Trophoblast cell (in vitro differentiated cells and primary cell): Measurements from ENCODE around the gene ZNF280D.

Experiments used
- DNase-seq, 2 donors: peaks; one replicate each; pipeline ENCODE4 v3.0.0-alpha.2; 2016
- H2AFZ ChIP-seq: 2 replicates; pipeline ENCODE4 v1.6.1; 2013; ENCODE audit warnings: low read length, moderate library complexity, mild to moderate bottlenecking; ENCODE audit not compliant: insufficient read depth, poor library complexity
- H2AK5ac ChIP-seq: 2 replicates; pipeline ENCODE4 v1.6.1; 2013; ENCODE audit warnings: mild to moderate bottlenecking, low read length
- H2BK120ac ChIP-seq: 2 replicates; pipeline ENCODE4 v1.6.1; 2013; ENCODE audit warnings: low read length, mild to moderate bottlenecking, moderate library complexity; ENCODE audit not compliant: insufficient read depth, poor library complexity
- H2BK12ac ChIP-seq: 2 replicates; pipeline ENCODE4 v1.6.1; 2013; ENCODE audit warnings: mild to moderate bottlenecking, low read length, moderate library complexity
- H2BK5ac ChIP-seq: 2 replicates; pipeline ENCODE4 v1.6.1; 2013; ENCODE audit warnings: low read length, low read depth, moderate library complexity, mild to moderate bottlenecking; ENCODE audit not compliant: poor library complexity
- H3K14ac ChIP-seq: 2 replicates; pipeline ENCODE4 v1.6.1; 2013; ENCODE audit warnings: mild to moderate bottlenecking, low read length
- H3K18ac ChIP-seq: 2 replicates; pipeline ENCODE4 v1.6.1; 2013; ENCODE audit warnings: mild to moderate bottlenecking, low read length
- H3K23ac ChIP-seq: 2 replicates; pipeline ENCODE4 v1.6.1; 2013; ENCODE audit warnings: low read length
- H3K27ac ChIP-seq: 2 replicates; pipeline ENCODE4 v1.5.1; 2013; ENCODE audit warnings: low read depth, mild to moderate bottlenecking, inconsistent platforms, low read length, moderate library complexity
- H3K27me3 ChIP-seq: 2 replicates; pipeline ENCODE4 v1.6.1; 2013; ENCODE audit warnings: inconsistent platforms, mild to moderate bottlenecking, low read length, moderate library complexity; ENCODE audit not compliant: insufficient read depth
- H3K36me3 ChIP-seq, 2 experiments: 1 replicate in 1 of 2; 2 replicates in 1 of 2; pipeline ENCODE4 v1.6.1; 2013; ENCODE audit warnings: low read length in 2 of 2, mild to moderate bottlenecking in 2 of 2, moderate library complexity in 1 of 2; ENCODE audit not compliant: insufficient read depth in 2 of 2, control insufficient read depth in 1 of 2
- H3K4ac ChIP-seq: 2 replicates; pipeline ENCODE4 v1.6.1; 2013; ENCODE audit warnings: low read depth, mild to moderate bottlenecking, low read length, moderate library complexity
- H3K4me1 ChIP-seq, 2 experiments: 1 replicate in 1 of 2; 2 replicates in 1 of 2; pipeline ENCODE4 v1.6.1; 2013; ENCODE audit warnings: low read length in 2 of 2, mild to moderate bottlenecking in 2 of 2, moderate library complexity in 1 of 2; ENCODE audit not compliant: insufficient read depth in 2 of 2, control insufficient read depth in 1 of 2
- H3K4me2 ChIP-seq: 2 replicates; pipeline ENCODE4 v1.6.1; 2013; ENCODE audit warnings: inconsistent platforms, mild to moderate bottlenecking, low read length, moderate library complexity
- H3K4me3 ChIP-seq: 2 replicates; pipeline ENCODE4 v1.5.1; 2013; ENCODE audit warnings: mild to moderate bottlenecking, low read depth, low read length, inconsistent platforms
- H3K79me1 ChIP-seq: one replicate; pipeline ENCODE4 v1.6.1; 2013; ENCODE audit warnings: low read length
- H3K79me2 ChIP-seq: 2 replicates; pipeline ENCODE4 v1.6.1; 2013; ENCODE audit warnings: low read length, mild to moderate bottlenecking; ENCODE audit not compliant: control insufficient read depth, insufficient read depth, poor library complexity
- H3K9ac ChIP-seq: 2 replicates; pipeline ENCODE4 v1.6.1; 2013; ENCODE audit warnings: mild to moderate bottlenecking, low read length
- H3K9me3 ChIP-seq: 2 replicates; pipeline ENCODE4 v1.6.1; 2013; ENCODE audit warnings: low read depth, mild to moderate bottlenecking, control low read depth, inconsistent platforms, low read length; ENCODE audit not compliant: insufficient read depth
- H4K12ac ChIP-seq: 2 replicates; pipeline ENCODE4 v1.6.1; 2013; ENCODE audit warnings: low read depth, mild to moderate bottlenecking, low read length, moderate library complexity
- H4K8ac ChIP-seq: 2 replicates; pipeline ENCODE4 v1.6.1; 2013; ENCODE audit warnings: low read depth, mild to moderate bottlenecking, low read length, moderate library complexity
- H4K91ac ChIP-seq: one replicate; pipeline ENCODE4 v1.6.1; 2013; ENCODE audit warnings: low read depth, mild to moderate bottlenecking, low read length, moderate library complexity
- WGBS: extraction: QIAGEN DNeasy Blood & Tissue Kit; methylation state at CpG from one replicate; pipeline ENCODE4 v1.1.7; 2013; ENCODE audit warnings: missing lambda C conversion rate; ENCODE audit not compliant: insufficient read length, insufficient coverage; ENCODE audit errors: extremely low coverage; 5-methylcytosine and 5-hydroxymethylcytosine counted together

Gene ZNF280D

GRCh38 chr15:56731548-56731947 lies 1.8 kb downstream of the ZNF280D start:
- Histone ChIP-seq H3K9me3 (peaks cover 1% of the 10 kb centered on the region), H3K36me3 (no peaks in the 10 kb centered on the region), H2AFZ (no peak overlapping the region), H3K79me1 (peaks cover 11% of the 10 kb centered on the region), H3K23ac (no peak overlapping the region), H3K14ac (no peak overlapping the region), H3K18ac (no peak overlapping the region), H2BK120ac (no peak overlapping the region), H2AK5ac (no peak overlapping the region), H3K9ac (no peak overlapping the region), H4K91ac (no peak overlapping the region), H2BK12ac (no peak overlapping the region), H3K4ac (no peak overlapping the region), H4K12ac (no peak overlapping the region), H3K4me1 (peaks cover 8 to 13% of the 10 kb centered on the region in 2 experiments), H2BK5ac (no peak overlapping the region), H3K27ac (no peak overlapping the region), H3K4me2 (no peak overlapping the region), H3K4me3 (no peak overlapping the region), H4K8ac (no peak overlapping the region), H3K79me2 (peaks cover 8% of the 10 kb centered on the region), H3K27me3 (no peaks in the 10 kb centered on the region)
- WGBS: no CpG with 5 or more reads among the region's 8 CpGs
- no peak for DNase-seq

GRCh38 chr15:56729561-56729960 lies 3.7 kb downstream of the ZNF280D start:
- Histone ChIP-seq H3K4me1 (peaks cover 8 to 13% of the 10 kb centered on the region in 2 experiments), H3K23ac (no peak overlapping the region), H3K9me3 (peaks cover 1% of the 10 kb centered on the region), H2BK120ac (no peak overlapping the region), H4K91ac (no peak overlapping the region), H3K4me2 (no peak overlapping the region), H2BK12ac (no peak overlapping the region), H3K36me3 (no peaks in the 10 kb centered on the region), H3K9ac (no peak overlapping the region), H3K27me3 (no peaks in the 10 kb centered on the region), H2AFZ (no peak overlapping the region), H3K79me2 (peaks cover 8% of the 10 kb centered on the region), H3K4me3 (no peak overlapping the region), H3K79me1 (peaks cover 11% of the 10 kb centered on the region), H4K12ac (no peak overlapping the region), H3K14ac (no peak overlapping the region), H2AK5ac (no peak overlapping the region), H4K8ac (no peak overlapping the region), H3K18ac (no peak overlapping the region), H3K27ac (no peak overlapping the region), H3K4ac (no peak overlapping the region), H2BK5ac (no peak overlapping the region)
- 100% methylated on average over 1 of the region's 2 CpGs for WGBS
- no peak for DNase-seq

- Histone ChIP-seq H4K8ac (no peak overlapping the region), H3K4me3 (no peak overlapping the region), H2AFZ (no peak overlapping the region), H3K27me3 (no peaks in the 10 kb centered on the region), H4K91ac (no peak overlapping the region), H3K14ac (no peak overlapping the region), H3K79me2 (no peaks in the 10 kb centered on the region), H2AK5ac (no peak overlapping the region), H3K79me1 (no peaks in the 10 kb centered on the region), H3K4me1 (no peaks in the 10 kb centered on the region), H3K9ac (no peak overlapping the region), H3K9me3 (no peaks in the 10 kb centered on the region), H3K27ac (no peak overlapping the region), H4K12ac (no peak overlapping the region), H2BK12ac (no peak overlapping the region), H3K36me3 (no peaks in the 10 kb centered on the region), H2BK120ac (no peak overlapping the region), H3K18ac (no peak overlapping the region), H2BK5ac (no peak overlapping the region), H3K23ac (no peak overlapping the region), H3K4me2 (no peak overlapping the region), H3K4ac (no peak overlapping the region)
- no peak for DNase-seq
- no CpG with 5 or more reads among the region's 1 CpG for WGBS
These were observed 7.9 kb downstream of the ZNF280D start for GRCh38 chr15:56725386-56725785.

- H3K18ac ChIP-seq: no peak overlapping the region
- no peaks in the 10 kb centered on the region for H3K9me3 ChIP-seq
- no peak overlapping the region for H2BK120ac ChIP-seq
- H3K14ac ChIP-seq: no peak overlapping the region
- no peak overlapping the region for H3K23ac ChIP-seq
- DNase-seq: no peak
- no peaks in the 10 kb centered on the region for H3K79me1 ChIP-seq
- H3K27ac ChIP-seq: no peak overlapping the region
- H3K4me1 ChIP-seq: no peaks in the 10 kb centered on the region
- no peaks in the 10 kb centered on the region for H3K27me3 ChIP-seq
- no peak overlapping the region for H2BK12ac ChIP-seq
- H3K4ac ChIP-seq: no peak overlapping the region
- H4K8ac ChIP-seq: no peak overlapping the region
- H3K79me2 ChIP-seq: no peaks in the 10 kb centered on the region
- no peak overlapping the region for H3K4me3 ChIP-seq
- no peak overlapping the region for H2AK5ac ChIP-seq
- H4K91ac ChIP-seq: no peak overlapping the region
- no CpG with 5 or more reads among the region's 3 CpGs for WGBS
- H3K4me2 ChIP-seq: no peak overlapping the region
- no peak overlapping the region for H4K12ac ChIP-seq
- H2AFZ ChIP-seq: no peak overlapping the region
- H3K36me3 ChIP-seq: no peaks in the 10 kb centered on the region
- H3K9ac ChIP-seq: no peak overlapping the region
- no peak overlapping the region for H2BK5ac ChIP-seq
These were observed 9.1 kb downstream of the ZNF280D start for GRCh38 chr15:56724232-56724631.
